HCT116 (cell line): ENCODE data around the gene MARCHF3.

Source experiments
- CTCF ChIP-seq, 3 experiments: fragments of 200-600 bp in 1 of 3; sonication (generic) in 1 of 3; IDR thresholded peaks in 2 of 3; conservative IDR thresholded peaks in 1 of 3; 2 replicates each; pipeline ENCODE4 v1.5.1; 2012 to 2017; ENCODE audit warnings: low read depth in 2 of 3, low read length in 2 of 3, antibody characterized with exemption in 1 of 3, borderline replicate concordance in 1 of 3, control low read depth in 1 of 3, mild to moderate bottlenecking in 1 of 3, mixed read lengths in 1 of 3, mixed run types in 1 of 3, moderate library complexity in 1 of 3; ENCODE audit not compliant: insufficient read depth in 1 of 3
- EGR1 ChIP-seq: IDR thresholded peaks from 2 replicates; pipeline ENCODE4 v1.6.1; 2012; ENCODE audit warnings: low read depth
- EZH2 ChIP-seq: fragments of 200-600 bp; sonication (generic); IDR thresholded peaks from 2 replicates; pipeline ENCODE4 v1.6.1; 2017; ENCODE audit warnings: antibody characterized with exemption, mixed run types
- MAX ChIP-seq: IDR thresholded peaks from 2 replicates; pipeline ENCODE4 v1.6.1; 2012
- POLR2A ChIP-seq: IDR thresholded peaks from 2 replicates; pipeline ENCODE4 v1.7.0; 2011; ENCODE audit warnings: borderline replicate concordance; ENCODE audit not compliant: insufficient read depth, insufficient read length; ENCODE audit errors: extremely low read depth
- RAD21 ChIP-seq: IDR thresholded peaks from 2 replicates; pipeline ENCODE4 v1.6.1; 2012; ENCODE audit warnings: low read depth, mild to moderate bottlenecking
- REST ChIP-seq: IDR thresholded peaks from 2 replicates; pipeline ENCODE4 v1.6.1; 2012; ENCODE audit warnings: low read depth
- SIN3A ChIP-seq: IDR thresholded peaks from 2 replicates; pipeline ENCODE4 v1.6.1; 2012; ENCODE audit warnings: low read depth
- SRF ChIP-seq: IDR thresholded peaks from 2 replicates; pipeline ENCODE4 v1.6.1; 2012; ENCODE audit warnings: low read depth
- ZNF274 ChIP-seq: fragments of 200-500 bp; sonication (Bioruptor generic); IDR thresholded peaks from 2 replicates; pipeline ENCODE4 v1.6.1; 2014; ENCODE audit warnings: mild to moderate bottlenecking, low read depth, low read length, inconsistent platforms

DNA sequence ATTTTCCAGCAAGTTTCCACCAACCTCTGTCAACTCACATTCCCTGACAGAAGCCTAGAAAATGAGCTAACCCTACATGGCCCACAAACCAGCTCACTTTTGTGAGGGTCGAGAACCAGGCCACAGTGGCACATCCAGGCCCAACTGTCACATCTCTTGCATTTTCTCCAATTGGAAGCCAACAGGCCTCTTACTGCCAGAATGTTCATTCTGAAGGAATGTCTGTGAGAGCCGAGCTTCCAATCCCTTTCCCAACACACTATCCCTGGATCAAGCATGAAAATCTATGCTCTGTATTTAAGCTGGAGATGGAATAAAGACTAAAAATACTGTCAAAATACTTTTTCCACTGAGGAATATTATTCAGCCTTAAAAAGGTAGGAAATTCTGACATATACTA lies 20.0 kb downstream of the MARCHF3 start:
- TF ChIP-seq CTCF (IDR thresholded peaks at IDR 0.05 in 2 of 3, conservative IDR thresholded peaks at IDR 0.05 in 1 of 3; ENCODE audit: borderline replicate concordance in 1 of 3, insufficient read depth in 1 of 3, low read depth in 2 of 3, low read length in 2 of 3) (no peak), SRF (no peak), REST (no peak), POLR2A (no peak), EZH2 (no peak), SIN3A (no peak), MAX (no peak), EGR1 (no peak), RAD21 (no peak), ZNF274 (no peak)
